Progenitor cell of endocrine pancreas (in vitro differentiated cells): ENCODE results near the gene PCK1. TPM values are rescaled to one million over a fixed set of nuclear protein-coding genes. Genes with fewer than 3 reads are reported as not detected.
"Not testable (repeated sequence)": the region's sequence is repeated elsewhere in the genome, so short reads cannot be mapped to it uniquely, and the experiment has no call there.

Source experiments
- DNase-seq: peaks from one replicate; pipeline ENCODE4 v3.0.0; 2021; ENCODE audit warnings: low spot score; ENCODE audit not compliant: unreplicated experiment
- H3K27ac Mint-ChIP-seq: 2 replicates; pipeline ENCODE4 v1.8.0; 2021; ENCODE audit warnings: mild to moderate bottlenecking, moderate library complexity, mixed read lengths
- H3K27me3 Mint-ChIP-seq: 2 replicates; pipeline ENCODE4 v1.8.0; 2021; ENCODE audit warnings: mixed read lengths
- H3K36me3 Mint-ChIP-seq: 2 replicates; pipeline ENCODE4 v1.8.0; 2022; ENCODE audit warnings: mixed read lengths; ENCODE audit not compliant: insufficient read depth
- H3K4me1 Mint-ChIP-seq: 2 replicates; pipeline ENCODE4 v1.8.0; 2021; ENCODE audit warnings: low read depth, mixed read lengths
- H3K4me3 Mint-ChIP-seq: 2 replicates; pipeline ENCODE4 v1.8.0; 2021; ENCODE audit warnings: low read depth, mild to moderate bottlenecking, moderate library complexity, mixed read lengths
- H3K9me3 Mint-ChIP-seq: 2 replicates; pipeline ENCODE4 v1.8.0; 2021; ENCODE audit warnings: low read depth, mixed read lengths
- long read RNA-seq: library from polyadenylated mRNA; unstranded; transcript quantifications from one replicate; pipeline ENCODE4 v2.0.0, GENCODE V29; 2020
- total RNA-seq: library from RNA; stranded (reverse); gene quantifications from 2 replicates; pipeline ENCODE4 v1.2.1, GENCODE V29; 2021
- TF ChIP-seq, protein P1 (sequence below): fragments of 200-600 bp; sonication (generic); IDR thresholded peaks from one replicate; pipeline ENCODE4 v1.5.0; 2021; ENCODE audit warnings: antibody characterized with exemption, mild to moderate bottlenecking; ENCODE audit not compliant: unreplicated experiment

Gene PCK1
- not detected in 2 replicates for total RNA-seq
- long read RNA-seq, result 0 reads

DNA sequence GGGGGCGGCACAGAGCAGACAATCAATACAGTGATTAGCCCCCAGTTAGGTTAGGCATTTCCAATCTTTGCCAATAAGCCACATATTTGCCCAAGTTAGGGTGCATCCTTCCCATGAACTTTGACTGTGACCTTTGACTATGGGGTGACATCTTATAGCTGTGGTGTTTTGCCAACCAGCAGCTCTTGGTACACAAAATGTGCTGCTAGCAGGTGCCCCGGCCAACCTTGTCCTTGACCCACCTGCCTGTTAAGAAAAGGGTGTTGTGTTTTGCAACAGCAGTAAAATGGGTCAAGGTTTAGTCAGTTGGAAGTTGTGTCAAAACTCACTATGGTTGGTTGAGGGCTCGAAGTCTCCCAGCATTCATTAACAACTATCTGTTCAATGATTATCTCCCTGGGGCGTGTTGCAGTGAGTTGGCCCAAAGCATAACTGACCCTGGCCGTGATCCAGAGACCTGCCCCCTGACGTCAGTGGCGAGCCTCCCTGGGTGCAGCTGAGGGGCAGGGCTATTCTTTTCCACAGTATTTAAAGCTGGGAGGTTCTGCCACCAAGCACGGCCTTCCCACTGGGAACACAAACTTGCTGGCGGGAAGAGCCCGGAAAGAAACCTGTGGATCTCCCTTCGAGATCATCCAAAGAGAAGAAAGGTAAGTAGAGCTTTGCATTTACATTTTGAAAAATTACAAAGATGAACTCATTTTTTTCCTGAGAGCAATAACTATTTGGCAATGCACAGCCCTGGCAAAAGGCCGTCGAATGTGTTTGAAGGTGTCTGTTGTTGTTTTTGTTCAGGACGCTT is at the start of gene PCK1:
Gene PCK1, plus strand, starts transcription at position 557 of the 802 bp plus-strand sequence. CDS start 302 bp downstream, outside the sequence.
- no peak within 1 kb of the TSS for H3K27ac Mint-ChIP-seq
- TF ChIP-seq, protein P1, sequence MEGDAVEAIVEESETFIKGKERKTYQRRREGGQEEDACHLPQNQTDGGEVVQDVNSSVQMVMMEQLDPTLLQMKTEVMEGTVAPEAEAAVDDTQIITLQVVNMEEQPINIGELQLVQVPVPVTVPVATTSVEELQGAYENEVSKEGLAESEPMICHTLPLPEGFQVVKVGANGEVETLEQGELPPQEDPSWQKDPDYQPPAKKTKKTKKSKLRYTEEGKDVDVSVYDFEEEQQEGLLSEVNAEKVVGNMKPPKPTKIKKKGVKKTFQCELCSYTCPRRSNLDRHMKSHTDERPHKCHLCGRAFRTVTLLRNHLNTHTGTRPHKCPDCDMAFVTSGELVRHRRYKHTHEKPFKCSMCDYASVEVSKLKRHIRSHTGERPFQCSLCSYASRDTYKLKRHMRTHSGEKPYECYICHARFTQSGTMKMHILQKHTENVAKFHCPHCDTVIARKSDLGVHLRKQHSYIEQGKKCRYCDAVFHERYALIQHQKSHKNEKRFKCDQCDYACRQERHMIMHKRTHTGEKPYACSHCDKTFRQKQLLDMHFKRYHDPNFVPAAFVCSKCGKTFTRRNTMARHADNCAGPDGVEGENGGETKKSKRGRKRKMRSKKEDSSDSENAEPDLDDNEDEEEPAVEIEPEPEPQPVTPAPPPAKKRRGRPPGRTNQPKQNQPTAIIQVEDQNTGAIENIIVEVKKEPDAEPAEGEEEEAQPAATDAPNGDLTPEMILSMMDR, result no peak
- H3K27me3 Mint-ChIP-seq, result peaks cover 37% of the 10 kb centered on the region

DNA sequence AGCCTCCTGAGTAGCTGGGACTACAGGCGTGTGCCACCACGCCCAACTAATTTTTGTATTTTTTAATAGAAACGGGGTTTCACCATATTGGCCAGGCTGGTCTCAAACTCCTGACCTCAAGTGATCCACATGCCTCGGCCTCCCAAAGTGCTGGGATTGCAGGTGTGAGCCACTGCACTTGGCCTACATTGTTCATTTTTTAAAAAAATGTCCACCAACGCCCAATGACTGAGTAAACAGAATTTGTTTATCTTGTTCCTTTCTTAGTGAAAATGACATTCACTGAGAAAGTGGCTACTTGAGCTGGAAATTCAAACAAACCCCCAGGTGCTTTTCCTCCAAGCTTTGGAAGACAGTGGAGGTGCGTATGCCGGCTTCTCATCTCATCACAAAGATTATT is 49.2 kb upstream of the PCK1 start:
- not testable (repeated sequence) for H3K4me1 Mint-ChIP-seq, DNase-seq, H3K4me3 Mint-ChIP-seq, H3K9me3 Mint-ChIP-seq, H3K36me3 Mint-ChIP-seq, H3K27ac Mint-ChIP-seq
- H3K27me3 Mint-ChIP-seq, result peaks cover 31% of the 10 kb centered on the region

More for the DNA sequence above, at the start of gene PCK1:
- Mint-ChIP-seq H3K9me3 (no peaks in the 10 kb centered on the region), H3K36me3 (no peaks in the 10 kb centered on the region), H3K4me1 (peaks cover 2% of the 10 kb centered on the region), H3K4me3 (no peak within 1 kb of the TSS)
- no peak for DNase-seq

DNA sequence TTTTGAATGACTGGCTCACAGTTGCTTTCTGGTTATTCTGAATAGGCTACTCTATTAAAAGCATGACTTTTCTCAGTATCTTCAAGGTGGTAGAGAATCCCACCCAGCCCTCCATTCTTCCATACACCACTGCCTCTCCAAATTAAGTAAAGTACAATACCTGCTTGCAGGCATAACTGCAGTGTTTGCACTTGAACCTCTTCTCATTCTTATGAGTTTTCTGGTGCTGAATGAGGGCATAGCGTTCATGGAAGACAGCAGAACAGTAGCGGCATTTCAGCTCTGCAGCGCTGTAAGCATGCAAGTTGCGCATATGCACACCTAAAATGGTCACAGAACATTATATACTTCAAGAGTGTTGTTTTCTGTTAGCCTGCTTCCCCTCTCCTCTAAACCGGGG is 48.5 kb upstream of the PCK1 start:
- TF ChIP-seq, protein P1, result no peak

DNA sequence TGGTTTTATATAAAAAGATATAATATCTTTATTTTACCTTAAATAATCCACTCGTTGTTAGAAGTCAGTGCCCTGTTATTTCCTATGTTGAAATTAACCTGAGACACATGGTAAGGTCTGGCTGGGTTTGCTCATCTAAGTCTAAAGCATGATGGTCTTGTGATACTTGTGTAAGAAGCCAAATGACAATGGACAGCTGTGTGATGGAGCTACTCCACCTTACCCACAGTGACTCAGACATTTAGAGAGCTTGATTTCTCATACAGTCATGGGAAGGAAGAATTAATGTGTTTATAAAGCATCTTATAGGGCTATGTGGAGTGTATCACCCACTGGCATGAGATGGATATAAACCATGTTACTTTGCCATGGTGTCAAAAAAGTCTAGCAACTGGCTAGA is 47.7 kb upstream of the PCK1 start:
- Mint-ChIP-seq H3K36me3 (no peaks in the 10 kb centered on the region), H3K27me3 (peaks cover 31% of the 10 kb centered on the region), H3K4me3 (no peak overlapping the region), H3K9me3 (no peaks in the 10 kb centered on the region), H3K27ac (no peak overlapping the region), H3K4me1 (no peaks in the 10 kb centered on the region)
- TF ChIP-seq, protein P1, result no peak
- no peak for DNase-seq

More for the DNA sequence above, 48.5 kb upstream of the PCK1 start:
- no peak overlapping the region for H3K27ac Mint-ChIP-seq
- H3K36me3 Mint-ChIP-seq, result no peaks in the 10 kb centered on the region
- no peaks in the 10 kb centered on the region for H3K9me3 Mint-ChIP-seq
- no peak for DNase-seq
- peaks cover 33% of the 10 kb centered on the region for H3K27me3 Mint-ChIP-seq
- no peaks in the 10 kb centered on the region for H3K4me1 Mint-ChIP-seq
- H3K4me3 Mint-ChIP-seq, result no peak overlapping the region

DNA sequence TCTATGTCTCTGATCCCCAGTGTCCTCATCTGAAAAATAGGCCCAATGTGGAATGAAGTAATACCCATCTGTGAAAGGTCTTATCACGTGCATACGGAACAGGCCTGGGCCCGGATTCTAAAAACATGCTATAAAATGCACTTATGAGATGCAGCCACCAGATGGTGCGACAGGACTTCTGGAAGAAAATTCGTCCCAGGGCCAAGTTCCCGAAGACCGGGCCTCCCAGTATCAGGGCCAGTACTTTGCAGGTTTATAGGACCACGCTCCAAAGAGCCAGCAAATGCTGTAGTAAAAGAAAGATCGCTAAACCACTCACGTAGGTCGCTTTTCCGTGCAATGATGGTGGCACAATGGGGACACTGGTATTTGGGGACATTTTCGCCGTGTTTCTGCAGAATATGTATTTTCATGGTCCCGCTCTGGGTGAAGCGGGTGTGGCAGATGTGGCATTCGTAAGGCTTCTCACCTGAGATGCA is 46.6 kb upstream of the PCK1 start:
- Mint-ChIP-seq H3K4me3 (no peak overlapping the region), H3K27me3 (peaks cover 23% of the 10 kb centered on the region), H3K9me3 (no peaks in the 10 kb centered on the region), H3K36me3 (no peaks in the 10 kb centered on the region), H3K4me1 (no peaks in the 10 kb centered on the region), H3K27ac (peak overlapping the region; percentile 7)
- peak; percentile 37 for DNase-seq
- TF ChIP-seq, protein P1, result peak; percentile 85

DNA sequence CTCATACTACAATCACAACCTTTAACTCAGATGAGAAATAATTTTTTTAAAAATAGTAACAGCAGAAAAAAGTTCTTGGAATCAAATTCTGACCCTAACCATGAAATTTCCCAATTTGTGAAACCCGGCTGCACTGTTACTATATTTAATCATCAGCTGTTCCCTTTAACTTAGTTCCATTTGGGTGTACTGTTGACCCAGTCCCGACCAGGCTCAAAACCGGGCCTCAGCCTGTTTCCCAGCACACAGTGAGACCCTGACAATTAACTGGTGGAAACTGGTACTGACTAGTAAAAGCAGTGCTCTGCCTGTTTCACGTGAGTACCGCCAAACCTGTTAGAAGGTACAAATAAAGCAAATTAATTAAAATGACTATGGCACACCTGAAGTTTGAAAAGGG is 43.0 kb upstream of the PCK1 start:
- Mint-ChIP-seq H3K27me3 (peaks cover 33% of the 10 kb centered on the region), H3K4me1 (no peaks in the 10 kb centered on the region), H3K36me3 (no peaks in the 10 kb centered on the region), H3K27ac (no peak overlapping the region), H3K9me3 (no peaks in the 10 kb centered on the region), H3K4me3 (no peak overlapping the region)
- no peak for DNase-seq
- TF ChIP-seq, protein P1, result no peak
